Nephron progenitor cell (in vitro differentiated cells): ENCODE data around the gene GPR156.

Experiments
- DNase-seq: peaks from one replicate; pipeline ENCODE4 v3.0.0; 2021
- H3K27ac Mint-ChIP-seq: 2 replicates; pipeline ENCODE4 v1.8.0; 2021; ENCODE audit warnings: mild to moderate bottlenecking, moderate library complexity, mixed read lengths
- H3K27me3 Mint-ChIP-seq: 2 replicates; pipeline ENCODE4 v1.8.0; 2021; ENCODE audit warnings: mild to moderate bottlenecking, low read depth, mixed read lengths; ENCODE audit not compliant: poor library complexity
- H3K36me3 Mint-ChIP-seq: 2 replicates; pipeline ENCODE4 v1.8.0; 2021; ENCODE audit warnings: low read depth, mixed read lengths
- H3K4me1 Mint-ChIP-seq: 2 replicates; pipeline ENCODE4 v1.8.0; 2021; ENCODE audit warnings: mixed read lengths
- H3K4me3 Mint-ChIP-seq: 2 replicates; pipeline ENCODE4 v1.8.0; 2021; ENCODE audit warnings: mild to moderate bottlenecking, moderate library complexity, mixed read lengths
- H3K9me3 Mint-ChIP-seq: 2 replicates; pipeline ENCODE4 v1.8.0; 2021; ENCODE audit warnings: mild to moderate bottlenecking, moderate library complexity, mixed read lengths
- CTCF ChIP-seq: fragments of 200-600 bp; sonication (generic); IDR thresholded peaks from 2 replicates; pipeline ENCODE4 v1.5.0; 2021; ENCODE audit warnings: antibody characterized with exemption

The GPR156 gene

DNA sequence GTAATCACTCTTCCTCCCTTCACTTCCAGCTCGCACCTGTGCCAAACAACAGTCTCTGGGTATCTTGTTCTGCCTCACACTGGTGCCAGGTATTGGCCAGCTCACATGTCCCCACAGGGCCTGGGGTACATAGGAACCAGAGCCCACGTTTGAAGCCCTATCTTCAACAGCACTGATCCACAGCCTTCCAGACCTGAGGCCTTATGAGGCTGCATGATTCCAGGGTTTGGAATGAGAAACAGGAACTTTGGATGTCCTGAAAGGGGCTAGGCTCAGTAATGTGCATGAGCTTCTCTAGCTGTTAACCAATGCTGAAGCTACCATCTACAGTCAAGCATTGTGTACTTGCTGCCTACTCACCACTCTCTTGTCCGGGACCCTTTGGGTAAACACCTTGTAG lies 92.4 kb downstream of the GPR156 start:
- Mint-ChIP-seq H3K4me1 (no peaks in the 10 kb centered on the region), H3K4me3 (no peak overlapping the region), H3K27me3 (no peaks in the 10 kb centered on the region)

GRCh38 chr3:120192159-120192558 lies 92.9 kb downstream of the GPR156 start:
- H3K9me3 Mint-ChIP-seq, result peaks cover 5% of the 10 kb centered on the region
- H3K36me3 Mint-ChIP-seq, result no peaks in the 10 kb centered on the region
- no peaks in the 10 kb centered on the region for H3K4me1 Mint-ChIP-seq
- H3K27ac Mint-ChIP-seq, result no peak overlapping the region
- H3K4me3 Mint-ChIP-seq, result no peak overlapping the region
- no peak for TF ChIP-seq CTCF
- no peaks in the 10 kb centered on the region for H3K27me3 Mint-ChIP-seq
- DNase-seq, result no peak

More for the DNA sequence above, 92.4 kb downstream of the GPR156 start:
- Mint-ChIP-seq H3K36me3 (no peaks in the 10 kb centered on the region), H3K9me3 (peaks cover 5% of the 10 kb centered on the region), H3K27ac (no peak overlapping the region)
- TF ChIP-seq CTCF, result no peak
- no peak for DNase-seq

GRCh38 chr3:120182613-120183511 lies 102.2 kb downstream of the GPR156 start:
- H3K27ac Mint-ChIP-seq, result no peak overlapping the region
- peaks cover 9% of the 10 kb centered on the region for H3K27me3 Mint-ChIP-seq
- TF ChIP-seq CTCF, result no peak
- no peak for DNase-seq
- no peaks in the 10 kb centered on the region for H3K9me3 Mint-ChIP-seq
- peaks cover 3% of the 10 kb centered on the region for H3K4me1 Mint-ChIP-seq
- H3K4me3 Mint-ChIP-seq, result no peak overlapping the region
- no peaks in the 10 kb centered on the region for H3K36me3 Mint-ChIP-seq

- Mint-ChIP-seq H3K4me3 (no peak overlapping the region), H3K9me3 (no peaks in the 10 kb centered on the region), H3K36me3 (no peaks in the 10 kb centered on the region), H3K4me1 (peaks cover 15% of the 10 kb centered on the region), H3K27ac (no peak overlapping the region), H3K27me3 (peaks cover 8% of the 10 kb centered on the region)
- DNase-seq, result no peak
- no peak for TF ChIP-seq CTCF
These were observed 103.4 kb downstream of the GPR156 start for GRCh38 chr3:120181632-120182031.

DNA sequence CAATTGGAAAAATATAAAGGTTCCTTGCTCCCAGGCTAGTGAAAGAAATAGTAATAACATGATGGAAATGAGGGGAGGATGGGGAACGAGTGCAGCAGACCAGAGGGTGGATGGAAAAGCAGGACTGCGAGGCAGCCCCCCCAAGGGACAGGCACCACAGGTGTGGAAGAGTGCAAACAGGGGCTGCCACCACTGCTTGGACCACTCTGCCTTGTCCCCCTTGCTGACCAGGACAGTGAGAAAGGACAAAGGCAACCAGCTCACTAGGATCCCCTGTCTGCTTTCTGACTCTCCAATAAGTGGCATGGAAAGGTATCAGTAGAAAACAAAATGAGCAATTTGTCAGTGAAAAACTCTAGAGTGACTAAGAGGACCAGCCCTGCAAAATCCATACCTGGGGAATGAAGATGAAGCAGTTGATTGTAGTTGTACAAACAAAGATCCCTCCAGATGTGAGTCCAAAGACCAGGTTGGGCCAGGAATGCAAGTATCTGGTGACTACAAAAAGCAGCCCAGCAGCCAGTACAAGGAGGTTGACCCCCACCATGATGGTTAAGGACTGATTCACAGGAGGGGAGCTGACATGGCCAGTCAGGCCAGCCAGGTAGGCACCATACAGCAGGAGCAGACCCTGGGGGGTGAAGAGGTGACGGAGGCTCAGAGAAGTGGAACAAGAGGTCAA lies 104.2 kb downstream of the GPR156 start:
- Mint-ChIP-seq H3K27ac (no peak overlapping the region), H3K27me3 (peaks cover 5% of the 10 kb centered on the region), H3K36me3 (no peaks in the 10 kb centered on the region), H3K4me3 (no peak overlapping the region), H3K4me1 (peaks cover 16% of the 10 kb centered on the region), H3K9me3 (no peaks in the 10 kb centered on the region)
- DNase-seq, result no peak
- no peak for TF ChIP-seq CTCF
